ENCODE measurements around the gene CACNA2D3.

CACNA2D3 gene

GRCh38 chr3:54270816-54271526, 148.6 kb downstream of the CACNA2D3 start:
- no peak overlapping the region for H3K27ac ChIP-seq (ENCODE audit: low read length)
- no peaks in the 10 kb centered on the region for H3K9me3 ChIP-seq (ENCODE audit: control insufficient read depth in 2 of 2, low read length in 2 of 2)
- H3K27me3 ChIP-seq (ENCODE audit: control insufficient read depth in 1 of 2, insufficient read depth in 2 of 2, low read length in 2 of 2): no peaks in the 10 kb centered on the region
- no peaks in the 10 kb centered on the region for H3K4me1 ChIP-seq (ENCODE audit: control insufficient read depth, insufficient read depth, low read length)
- no peaks in the 10 kb centered on the region for H3K36me3 ChIP-seq (ENCODE audit: control insufficient read depth in 2 of 2, insufficient read depth in 2 of 2, low read length in 2 of 2)
- no peak overlapping the region for H3K4me3 ChIP-seq (ENCODE audit: low read length in 2 of 2)
- no peak overlapping the region for H3K9ac ChIP-seq (ENCODE audit: low read length in 2 of 2)

DNA sequence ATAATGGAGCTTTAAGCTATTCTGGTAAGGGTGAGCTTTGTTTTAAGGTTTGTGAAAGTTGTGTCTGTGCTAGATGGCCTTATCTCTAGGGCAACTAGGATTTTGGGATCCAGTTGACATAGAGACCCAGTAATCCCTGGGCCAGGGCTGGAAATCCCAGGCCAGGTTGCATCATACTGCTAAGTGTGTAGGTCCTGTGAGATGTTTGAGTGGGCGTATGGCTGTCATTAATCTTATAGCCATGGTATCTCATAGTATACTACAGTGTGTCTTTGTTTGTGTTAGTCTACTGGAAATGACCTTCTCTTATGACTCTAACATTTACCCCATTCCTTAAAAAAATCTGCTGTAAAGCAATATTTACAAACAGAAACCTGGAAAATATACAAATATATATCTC, 151.4 kb downstream of the CACNA2D3 start:
- Histone ChIP-seq H3K9ac (ENCODE audit: low read length in 2 of 2) (no peak overlapping the region), H3K4me1 (ENCODE audit: control insufficient read depth, insufficient read depth, low read length) (no peaks in the 10 kb centered on the region), H3K9me3 (ENCODE audit: control insufficient read depth in 2 of 2, low read length in 2 of 2) (peaks cover 0 to 5% of the 10 kb centered on the region in 2 donors), H3K27ac (ENCODE audit: low read length) (no peak overlapping the region), H3K36me3 (ENCODE audit: control insufficient read depth in 2 of 2, insufficient read depth in 2 of 2, low read length in 2 of 2) (no peaks in the 10 kb centered on the region), H3K27me3 (ENCODE audit: control insufficient read depth in 1 of 2, insufficient read depth in 2 of 2, low read length in 2 of 2) (no peaks in the 10 kb centered on the region), H3K4me3 (ENCODE audit: low read length in 2 of 2) (no peak overlapping the region)

DNA sequence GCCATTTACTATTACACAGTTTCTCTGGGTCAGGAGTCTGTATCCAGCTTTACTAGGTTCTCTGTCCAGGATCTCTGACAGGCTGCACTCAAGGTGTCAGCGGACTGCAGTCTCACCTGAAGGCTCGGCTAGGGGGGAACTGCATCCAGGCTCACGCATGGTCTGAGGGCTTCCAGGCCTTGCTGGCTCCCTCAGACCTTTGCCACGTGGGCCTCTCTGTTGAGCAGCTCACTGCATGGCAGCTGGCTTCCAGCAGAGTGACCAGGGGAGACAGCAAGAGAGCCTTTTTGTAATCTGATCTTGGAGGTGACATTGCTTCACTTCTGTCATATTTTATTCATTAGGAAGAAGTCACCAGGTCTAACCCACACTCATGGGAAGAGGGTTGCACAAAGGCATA, 152.3 kb downstream of the CACNA2D3 start:
- H3K4me3 ChIP-seq (ENCODE audit: low read length in 2 of 2): no peak overlapping the region
- H3K4me1 ChIP-seq (ENCODE audit: control insufficient read depth, insufficient read depth, low read length): no peaks in the 10 kb centered on the region
- H3K36me3 ChIP-seq (ENCODE audit: control insufficient read depth in 2 of 2, insufficient read depth in 2 of 2, low read length in 2 of 2): no peaks in the 10 kb centered on the region
- no peaks in the 10 kb centered on the region for H3K27me3 ChIP-seq (ENCODE audit: control insufficient read depth in 1 of 2, insufficient read depth in 2 of 2, low read length in 2 of 2)
- H3K27ac ChIP-seq (ENCODE audit: low read length): no peak overlapping the region
- no peak overlapping the region for H3K9ac ChIP-seq (ENCODE audit: low read length in 2 of 2)
- peaks cover 0 to 5% of the 10 kb centered on the region in 2 donors for H3K9me3 ChIP-seq (ENCODE audit: control insufficient read depth in 2 of 2, low read length in 2 of 2)

DNA sequence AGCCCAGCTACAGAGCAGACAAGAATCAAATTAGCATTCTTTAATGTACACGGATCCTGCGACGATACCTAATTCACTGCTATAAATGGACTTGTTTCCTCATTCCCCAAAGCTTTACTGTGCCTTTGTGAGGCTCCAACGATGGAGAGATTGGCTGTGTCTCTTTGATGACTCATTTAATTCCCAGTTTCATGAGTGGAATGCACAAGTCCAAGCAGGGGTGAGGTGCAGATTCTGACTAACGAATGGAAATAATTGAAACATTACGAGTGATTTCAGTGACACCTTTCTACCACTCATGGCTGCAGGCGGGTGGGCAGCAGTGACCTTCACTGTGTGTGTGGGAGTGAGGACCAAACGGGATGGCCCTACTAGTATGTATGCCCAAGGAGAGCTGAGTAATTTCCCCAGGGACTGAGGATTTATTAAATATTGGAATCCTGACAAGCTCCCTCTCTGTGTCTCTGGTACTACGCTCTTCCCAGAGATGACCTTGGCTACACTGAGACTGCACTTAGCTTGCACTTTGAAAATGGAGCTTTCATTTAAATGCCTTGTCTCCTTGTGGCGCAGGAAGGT, 156.7 kb downstream of the CACNA2D3 start:
- Histone ChIP-seq H3K9me3 (ENCODE audit: control insufficient read depth in 2 of 2, low read length in 2 of 2) (peaks cover 0 to 5% of the 10 kb centered on the region in 2 donors), H3K36me3 (ENCODE audit: control insufficient read depth in 2 of 2, insufficient read depth in 2 of 2, low read length in 2 of 2) (no peaks in the 10 kb centered on the region), H3K4me3 (ENCODE audit: low read length in 2 of 2) (no peak overlapping the region)

DNA sequence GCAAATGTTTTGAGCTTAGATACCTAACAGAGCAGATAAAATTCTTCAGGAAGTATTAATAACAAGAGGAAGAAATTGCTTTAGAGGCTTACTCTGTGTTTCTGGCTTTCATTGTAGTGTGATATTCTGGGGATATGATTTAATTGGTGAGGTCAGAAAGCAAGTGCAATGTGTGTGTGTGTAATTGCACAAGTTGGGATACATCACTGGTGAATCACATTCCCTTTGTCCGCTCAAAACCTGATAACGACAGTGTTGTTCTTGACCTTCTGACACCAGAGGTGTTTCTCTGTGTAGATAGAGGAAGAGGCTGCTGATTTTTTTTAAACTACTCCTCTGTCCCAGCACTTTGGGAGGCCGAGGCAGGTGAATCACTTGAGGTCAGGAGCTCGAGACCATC, 161.1 kb downstream of the CACNA2D3 start:
- no peak overlapping the region for H3K27ac ChIP-seq (ENCODE audit: low read length)
- H3K4me3 ChIP-seq (ENCODE audit: low read length in 2 of 2): no peak overlapping the region
- no peak overlapping the region for H3K9ac ChIP-seq (ENCODE audit: low read length in 2 of 2)
- H3K4me1 ChIP-seq (ENCODE audit: control insufficient read depth, insufficient read depth, low read length): no peaks in the 10 kb centered on the region
- H3K27me3 ChIP-seq (ENCODE audit: control insufficient read depth in 1 of 2, insufficient read depth in 2 of 2, low read length in 2 of 2): no peaks in the 10 kb centered on the region
- H3K9me3 ChIP-seq (ENCODE audit: control insufficient read depth in 2 of 2, low read length in 2 of 2): no peaks in the 10 kb centered on the region
- no peaks in the 10 kb centered on the region for H3K36me3 ChIP-seq (ENCODE audit: control insufficient read depth in 2 of 2, insufficient read depth in 2 of 2, low read length in 2 of 2)

More for the DNA sequence above, 156.7 kb downstream of the CACNA2D3 start:
- Histone ChIP-seq H3K27ac (ENCODE audit: low read length) (no peak overlapping the region), H3K27me3 (ENCODE audit: control insufficient read depth in 1 of 2, insufficient read depth in 2 of 2, low read length in 2 of 2) (no peaks in the 10 kb centered on the region), H3K9ac (ENCODE audit: low read length in 2 of 2) (no peak overlapping the region), H3K4me1 (ENCODE audit: control insufficient read depth, insufficient read depth, low read length) (no peaks in the 10 kb centered on the region)

- Histone ChIP-seq H3K4me1 (ENCODE audit: control insufficient read depth, insufficient read depth, low read length) (no peaks in the 10 kb centered on the region), H3K36me3 (ENCODE audit: control insufficient read depth in 2 of 2, insufficient read depth in 2 of 2, low read length in 2 of 2) (no peaks in the 10 kb centered on the region), H3K4me3 (ENCODE audit: low read length in 2 of 2) (no peak overlapping the region), H3K27me3 (ENCODE audit: control insufficient read depth in 1 of 2, insufficient read depth in 2 of 2, low read length in 2 of 2) (no peaks in the 10 kb centered on the region), H3K9me3 (ENCODE audit: control insufficient read depth in 2 of 2, low read length in 2 of 2) (no peaks in the 10 kb centered on the region), H3K9ac (ENCODE audit: low read length in 2 of 2) (no peak overlapping the region), H3K27ac (ENCODE audit: low read length) (no peak overlapping the region)
Observed at GRCh38 chr3:54294214-54294613, 171.9 kb downstream of the CACNA2D3 start.

DNA sequence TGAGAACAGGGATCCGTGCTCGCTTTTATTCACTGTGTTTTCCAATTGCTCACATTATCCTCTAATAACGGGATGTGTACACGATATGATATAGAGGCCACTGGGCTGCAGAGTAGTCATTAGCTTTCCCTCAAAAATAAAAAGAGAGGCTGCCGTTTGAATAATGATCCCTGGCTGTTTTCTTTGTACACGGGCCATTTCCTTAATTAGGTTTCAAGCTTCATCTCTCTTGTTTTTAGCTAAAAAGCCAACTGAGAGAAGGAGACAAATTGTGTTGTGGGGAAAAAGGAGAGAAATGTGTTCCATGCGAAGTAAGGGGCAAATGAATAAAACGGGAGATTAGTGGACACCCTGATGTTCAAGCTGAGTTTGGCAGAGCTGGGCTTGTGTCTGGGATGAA, 174.2 kb downstream of the CACNA2D3 start:
- Histone ChIP-seq H3K9ac (ENCODE audit: low read length in 2 of 2) (no peak overlapping the region), H3K4me1 (ENCODE audit: control insufficient read depth, insufficient read depth, low read length) (no peaks in the 10 kb centered on the region), H3K4me3 (ENCODE audit: low read length in 2 of 2) (no peak overlapping the region), H3K27ac (ENCODE audit: low read length) (no peak overlapping the region), H3K27me3 (ENCODE audit: control insufficient read depth in 1 of 2, insufficient read depth in 2 of 2, low read length in 2 of 2) (no peaks in the 10 kb centered on the region), H3K36me3 (ENCODE audit: control insufficient read depth in 2 of 2, insufficient read depth in 2 of 2, low read length in 2 of 2) (no peaks in the 10 kb centered on the region), H3K9me3 (ENCODE audit: control insufficient read depth in 2 of 2, low read length in 2 of 2) (no peaks in the 10 kb centered on the region)

DNA sequence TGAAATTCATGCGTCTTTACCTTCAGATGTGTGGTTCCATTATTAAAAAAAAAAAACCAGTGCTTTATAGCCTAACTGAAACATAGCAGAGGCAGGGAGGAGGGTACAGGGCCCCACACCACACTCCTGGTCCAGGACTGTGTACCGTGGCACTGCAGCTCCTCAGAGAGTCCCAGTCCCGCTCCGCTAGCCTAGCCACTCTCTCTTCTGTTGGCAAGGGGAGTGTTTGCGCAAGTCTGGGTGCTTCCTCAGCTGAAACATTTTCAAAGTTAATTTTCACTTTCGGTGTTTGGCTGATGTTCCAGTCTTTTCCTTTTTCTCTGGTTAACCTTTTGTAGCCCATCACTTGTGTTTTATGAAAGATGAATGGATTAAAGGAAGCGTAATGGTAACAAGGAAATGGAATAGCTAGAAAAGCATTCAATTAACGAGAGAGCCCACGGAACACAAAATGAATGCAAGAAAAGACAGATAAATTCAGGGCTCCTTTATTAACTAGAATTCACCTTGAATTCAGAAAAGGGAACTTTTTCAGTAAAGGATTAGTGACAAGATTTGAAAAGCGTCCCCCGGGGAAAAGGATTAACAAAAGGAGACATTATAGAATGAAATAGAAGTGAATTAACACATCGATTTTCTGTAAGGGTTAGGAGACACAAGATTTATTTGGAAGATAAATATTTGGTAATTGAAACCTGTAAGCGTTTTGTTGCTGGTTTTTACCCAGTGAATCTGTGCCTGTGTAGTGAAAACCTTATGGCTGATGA, 177.0 kb downstream of the CACNA2D3 start:
- H3K9ac ChIP-seq (ENCODE audit: low read length in 2 of 2): no peak overlapping the region
- H3K9me3 ChIP-seq (ENCODE audit: control insufficient read depth in 2 of 2, low read length in 2 of 2): no peaks in the 10 kb centered on the region
- H3K36me3 ChIP-seq (ENCODE audit: control insufficient read depth in 2 of 2, insufficient read depth in 2 of 2, low read length in 2 of 2): no peaks in the 10 kb centered on the region
- H3K27me3 ChIP-seq (ENCODE audit: control insufficient read depth in 1 of 2, insufficient read depth in 2 of 2, low read length in 2 of 2): no peaks in the 10 kb centered on the region
- H3K4me1 ChIP-seq (ENCODE audit: control insufficient read depth, insufficient read depth, low read length): no peaks in the 10 kb centered on the region
- H3K4me3 ChIP-seq (ENCODE audit: low read length in 2 of 2): no peak overlapping the region
- no peak overlapping the region for H3K27ac ChIP-seq (ENCODE audit: low read length)

GRCh38 chr3:54303517-54304375, 181.4 kb downstream of the CACNA2D3 start:
- no peak overlapping the region for H3K27ac ChIP-seq (ENCODE audit: low read length)
- H3K27me3 ChIP-seq (ENCODE audit: control insufficient read depth in 1 of 2, insufficient read depth in 2 of 2, low read length in 2 of 2): no peaks in the 10 kb centered on the region
- H3K36me3 ChIP-seq (ENCODE audit: control insufficient read depth in 2 of 2, insufficient read depth in 2 of 2, low read length in 2 of 2): no peaks in the 10 kb centered on the region
- H3K4me1 ChIP-seq (ENCODE audit: control insufficient read depth, insufficient read depth, low read length): peaks cover 4% of the 10 kb centered on the region
- H3K4me3 ChIP-seq (ENCODE audit: low read length in 2 of 2): no peak overlapping the region
- H3K9me3 ChIP-seq (ENCODE audit: control insufficient read depth in 2 of 2, low read length in 2 of 2): peaks cover 4 to 5% of the 10 kb centered on the region in 2 donors
- H3K9ac ChIP-seq (ENCODE audit: low read length in 2 of 2): no peak overlapping the region

GRCh38 chr3:54304877-54305276, 182.5 kb downstream of the CACNA2D3 start:
- Histone ChIP-seq H3K4me3 (ENCODE audit: low read length in 2 of 2) (no peak overlapping the region), H3K4me1 (ENCODE audit: control insufficient read depth, insufficient read depth, low read length) (peaks cover 4% of the 10 kb centered on the region), H3K27ac (ENCODE audit: low read length) (no peak overlapping the region), H3K27me3 (ENCODE audit: control insufficient read depth in 1 of 2, insufficient read depth in 2 of 2, low read length in 2 of 2) (no peaks in the 10 kb centered on the region), H3K36me3 (ENCODE audit: control insufficient read depth in 2 of 2, insufficient read depth in 2 of 2, low read length in 2 of 2) (no peaks in the 10 kb centered on the region), H3K9me3 (ENCODE audit: control insufficient read depth in 2 of 2, low read length in 2 of 2) (peaks cover 4 to 5% of the 10 kb centered on the region in 2 donors), H3K9ac (ENCODE audit: low read length in 2 of 2) (no peak overlapping the region)

Measured in stomach smooth muscle (tissue), 2 donors.